T-cell (primary cell): ENCODE data around the gene STARD9. TPM values are rescaled to one million over a fixed set of nuclear protein-coding genes. Genes with fewer than 3 reads are reported as not detected.

Experiments
- ATAC-seq, 4 experiments: fragments of 200-7000 bp in 3 of 4; fragments of 150-1000 bp in 1 of 4; cut with Tn5 transposase; replicated peaks in 1 of 4; 1 replicate in 3 of 4; 2 replicates in 1 of 4; pipeline ENCODE4 v1.10.0; 2021; ENCODE audit warnings: moderate library complexity in 3 of 4, mild to moderate bottlenecking in 2 of 4, moderate number of reproducible peaks in 1 of 4
- CTCF ChIA-PET, 2 donors: fragments of 300-600 bp; sonication (Branson Sonifier 250); formaldehyde crosslinking; loops; one replicate each; lab custom pipeline; 2022; ENCODE audit warnings: antibody characterized with exemption in 2 of 2; lab: Charles Lee
- POLR2A ChIA-PET, 2 donors: fragments of 300-600 bp; sonication (Branson Sonifier 250); formaldehyde crosslinking; loops; one replicate each; lab custom pipeline; 2022; ENCODE audit warnings: antibody characterized with exemption in 2 of 2; lab: Charles Lee
- DNase-seq, 35 experiments: peaks; one replicate each; pipeline versions ENCODE4 v3.0.0 to v3.0.0-alpha.2; 2013 to 2023
- H3K27ac ChIP-seq: one replicate; pipeline ENCODE4 v1.5.1; 2013; ENCODE audit warnings: low read length
- H3K27me3 ChIP-seq, 2 experiments: replicated peaks in 1 of 2; 1 replicate in 1 of 2; 2 replicates in 1 of 2; pipeline versions ENCODE4 v1.6.1 to v1.7.0; 2013; ENCODE audit warnings: low read length in 1 of 2, mixed read lengths in 1 of 2; ENCODE audit not compliant: control insufficient read depth in 2 of 2, insufficient read depth in 2 of 2; ENCODE audit errors: extremely low read depth in 1 of 2
- H3K36me3 ChIP-seq, 2 donors: 1 replicate in 1 of 2; 2 replicates in 1 of 2; pipeline versions ENCODE4 v1.6.1 to v1.7.0; 2013; ENCODE audit warnings: low read length in 1 of 2; ENCODE audit not compliant: control insufficient read depth in 2 of 2, insufficient read depth in 1 of 2; ENCODE audit errors: extremely low read depth in 1 of 2
- H3K4me1 ChIP-seq, 2 experiments: 1 replicate in 1 of 2; 2 replicates in 1 of 2; pipeline versions ENCODE4 v1.6.1 to v1.7.0; 2013; ENCODE audit warnings: low read length in 2 of 2, mixed read lengths in 1 of 2; ENCODE audit not compliant: insufficient read depth in 2 of 2, control insufficient read depth in 1 of 2; ENCODE audit errors: extremely low read depth in 1 of 2
- H3K4me3 ChIP-seq, 2 donors: 1 replicate in 1 of 2; 2 replicates in 1 of 2; pipeline versions ENCODE4 v1.5.1 to v1.7.0; 2013; ENCODE audit warnings: mild to moderate bottlenecking in 2 of 2, low read length in 1 of 2, moderate library complexity in 1 of 2; ENCODE audit not compliant: control insufficient read depth in 1 of 2; ENCODE audit errors: extremely low read depth in 1 of 2
- H3K9me3 ChIP-seq: 2 replicates; pipeline ENCODE4 v1.7.0; 2013
- H3K27ac Mint-ChIP-seq, 2 donors: one replicate each; pipeline ENCODE4 v1.8.0; 2020 to 2021; ENCODE audit warnings: mild to moderate bottlenecking in 2 of 2, mixed read lengths in 2 of 2
- H3K27me3 Mint-ChIP-seq, 2 donors: one replicate each; pipeline ENCODE4 v1.8.0; 2021 to 2022; ENCODE audit warnings: mixed read lengths in 2 of 2
- H3K36me3 Mint-ChIP-seq: one replicate; pipeline ENCODE4 v1.8.0; 2021; ENCODE audit warnings: mixed read lengths
- H3K4me1 Mint-ChIP-seq, 3 donors: one replicate each; pipeline ENCODE4 v1.8.0; 2020 to 2022; ENCODE audit warnings: mixed read lengths in 3 of 3, mild to moderate bottlenecking in 1 of 3
- H3K4me3 Mint-ChIP-seq, 3 donors: one replicate each; pipeline ENCODE4 v1.8.0; 2020 to 2022; ENCODE audit warnings: mild to moderate bottlenecking in 3 of 3, mixed read lengths in 3 of 3, moderate library complexity in 3 of 3
- H3K9me3 Mint-ChIP-seq, 3 donors: one replicate each; pipeline ENCODE4 v1.8.0; 2020 to 2022; ENCODE audit warnings: mixed read lengths in 3 of 3
- WGBS: methylation state at CpG from one replicate; pipeline ENCODE4 v1.1.5; 2013; ENCODE audit warnings: missing lambda C conversion rate; ENCODE audit not compliant: insufficient coverage; 5-methylcytosine and 5-hydroxymethylcytosine counted together
- total RNA-seq, 35 experiments: library from RNA in 6 of 35; stranded (reverse) in 6 of 35; fragments of 120-200 nt in 1 of 35; gene quantifications; one replicate each; pipeline versions ENCODE4 v1.2.1 to v1.2.4 and lab custom pipeline; 2013 to 2026

Gene STARD9
- total RNA-seq, 5 donors from 2014 or later (not counting 1 experiment from before 2014, with no cell fraction given): 6.6 to 10.6 (median 8.8) TPM

- ChIA-PET POLR2A (no interaction called here), CTCF (no interaction called here)
- no peak overlapping the region for H3K4me3 Mint-ChIP-seq
- H3K27me3 ChIP-seq: no peaks in the 10 kb centered on the region
- no peak for DNase-seq
- H3K27ac ChIP-seq: no peak overlapping the region
- H3K9me3 ChIP-seq: no peaks in the 10 kb centered on the region
- no peaks in the 10 kb centered on the region for H3K36me3 ChIP-seq
- WGBS: no CpG with 5 or more reads among the region's 1 CpG
- H3K4me1 Mint-ChIP-seq: peaks cover 21 to 23% (median 23%) of the 10 kb centered on the region in 3 donors
- no peak overlapping the region for H3K4me3 ChIP-seq
- no peaks in the 10 kb centered on the region for H3K27me3 Mint-ChIP-seq
- no peak overlapping the region for H3K27ac Mint-ChIP-seq
- H3K36me3 Mint-ChIP-seq: no peaks in the 10 kb centered on the region
- H3K9me3 Mint-ChIP-seq: no peaks in the 10 kb centered on the region
- peaks cover 16 to 25% of the 10 kb centered on the region in 2 experiments for H3K4me1 ChIP-seq
- ATAC-seq: no peak
Measured at GRCh38 chr15:42611532-42611931, 36.1 kb downstream of the STARD9 start.

- CTCF ChIA-PET: interaction anchor here in 1 of 2 donors (0.7 kb wide), 2 partner anchors 21 to 1688 kb away, joined by 3 read pairs; no protein-coding TSS in a partner anchor
- Mint-ChIP-seq H3K9me3 (no peaks in the 10 kb centered on the region), H3K36me3 (no peaks in the 10 kb centered on the region), H3K27me3 (no peaks in the 10 kb centered on the region), H3K4me1 (peaks cover 17 to 20% (median 19%) of the 10 kb centered on the region in 3 donors), H3K27ac (no peak overlapping the region), H3K4me3 (no peak overlapping the region)
- DNase-seq: no peak
- Histone ChIP-seq H3K4me3 (no peak overlapping the region), H3K27ac (no peak overlapping the region), H3K4me1 (peaks cover 14 to 18% of the 10 kb centered on the region in 2 experiments), H3K36me3 (no peaks in the 10 kb centered on the region), H3K9me3 (no peaks in the 10 kb centered on the region), H3K27me3 (no peaks in the 10 kb centered on the region)
- no peak for ATAC-seq
- WGBS: 92% methylated on average over 6 of the region's 8 CpGs
- POLR2A ChIA-PET: no interaction called here
Measured at GRCh38 chr15:42612367-42612912, 37.0 kb downstream of the STARD9 start.

DNA sequence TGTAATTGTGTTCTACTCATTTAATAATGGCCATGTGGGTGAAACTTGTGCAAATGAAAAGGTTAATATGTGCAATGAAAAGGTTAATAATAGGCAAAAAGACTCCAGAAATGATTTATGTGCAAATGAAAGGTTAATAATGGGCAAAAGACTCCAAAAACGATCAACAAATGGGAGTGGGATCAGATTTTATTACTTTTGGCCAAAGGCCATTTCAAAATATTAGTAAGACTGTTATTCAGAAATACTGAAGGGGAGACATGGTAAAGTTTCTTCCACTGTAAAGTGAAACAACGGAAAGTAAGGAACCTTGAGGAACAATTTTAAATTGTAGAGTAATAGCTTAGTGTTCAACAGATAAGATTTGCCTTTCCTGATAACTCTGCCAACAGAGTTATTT is 40.7 kb downstream of the STARD9 start:
- ATAC-seq (no peak), DNase-seq (no peak)
- H3K9me3 ChIP-seq: no peaks in the 10 kb centered on the region
- Mint-ChIP-seq H3K4me3 (no peak overlapping the region), H3K9me3 (no peaks in the 10 kb centered on the region), H3K27ac (no peak overlapping the region), H3K36me3 (no peaks in the 10 kb centered on the region), H3K27me3 (no peaks in the 10 kb centered on the region), H3K4me1 (peaks cover 0 to 2% (median 0%) of the 10 kb centered on the region in 3 donors)
- H3K27me3 ChIP-seq: no peaks in the 10 kb centered on the region
- no peaks in the 10 kb centered on the region for H3K4me1 ChIP-seq
- no peak overlapping the region for H3K27ac ChIP-seq
- ChIA-PET CTCF (no interaction called here), POLR2A (no interaction called here)
- no peaks in the 10 kb centered on the region for H3K36me3 ChIP-seq
- WGBS: no CpG with 5 or more reads among the region's 2 CpGs
- H3K4me3 ChIP-seq: no peak overlapping the region

- no peak overlapping the region for H3K4me3 Mint-ChIP-seq
- Histone ChIP-seq H3K36me3 (no peaks in the 10 kb centered on the region), H3K4me3 (no peak overlapping the region), H3K9me3 (no peaks in the 10 kb centered on the region), H3K27me3 (no peaks in the 10 kb centered on the region), H3K4me1 (no peaks in the 10 kb centered on the region), H3K27ac (no peak overlapping the region)
- H3K27ac Mint-ChIP-seq: no peak overlapping the region
- H3K36me3 Mint-ChIP-seq: no peaks in the 10 kb centered on the region
- no peaks in the 10 kb centered on the region for H3K9me3 Mint-ChIP-seq
- no peaks in the 10 kb centered on the region for H3K27me3 Mint-ChIP-seq
- ChIA-PET POLR2A (interaction anchor here in 1 of 2 donors (0.7 kb wide), 1 partner anchor 28 kb away, joined by 5 read pairs; no protein-coding TSS in a partner anchor), CTCF (interaction anchor here in 1 of 2 donors (0.7 kb wide), 1 partner anchor 67 kb away, joined by 4 read pairs; no protein-coding TSS in a partner anchor)
- DNase-seq (no peak), ATAC-seq (no peak)
- 100% methylated on average over 2 of the region's 4 CpGs for WGBS
- H3K4me1 Mint-ChIP-seq: peaks cover 0 to 2% (median 0%) of the 10 kb centered on the region in 3 donors
Measured at GRCh38 chr15:42619656-42620371, 44.4 kb downstream of the STARD9 start.

DNA sequence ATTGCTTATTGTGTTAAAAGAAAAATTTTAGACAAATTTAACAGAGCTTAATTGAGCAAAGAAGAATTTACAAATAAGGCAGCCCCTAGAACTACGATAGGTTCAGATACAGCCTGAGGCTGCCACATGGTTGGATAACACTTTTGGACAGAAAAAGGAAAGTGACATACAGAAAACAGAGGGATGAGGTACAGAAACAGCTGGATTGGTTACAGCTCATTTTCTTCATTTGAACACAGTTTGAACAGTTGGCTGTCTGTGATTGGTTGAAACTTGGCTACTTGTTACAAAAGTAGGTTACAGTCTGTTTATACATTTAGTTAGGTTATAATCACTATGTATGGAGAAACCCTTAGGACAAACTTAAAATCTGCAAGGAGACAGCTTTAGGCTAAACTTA is 46.0 kb downstream of the STARD9 start:
- no peaks in the 10 kb centered on the region for H3K9me3 Mint-ChIP-seq
- H3K27me3 Mint-ChIP-seq: no peaks in the 10 kb centered on the region
- Histone ChIP-seq H3K36me3 (no peaks in the 10 kb centered on the region), H3K4me1 (no peaks in the 10 kb centered on the region), H3K4me3 (no peak overlapping the region), H3K27ac (no peak overlapping the region), H3K9me3 (no peaks in the 10 kb centered on the region), H3K27me3 (no peaks in the 10 kb centered on the region)
- POLR2A ChIA-PET: interaction anchor here in 1 of 2 donors (0.5 kb wide), 1 partner anchor 29 kb away, joined by 6 read pairs; no protein-coding TSS in a partner anchor
- H3K4me1 Mint-ChIP-seq: peaks cover 0 to 2% (median 0%) of the 10 kb centered on the region in 3 donors
- no peaks in the 10 kb centered on the region for H3K36me3 Mint-ChIP-seq
- CTCF ChIA-PET: no interaction called here
- no peak overlapping the region for H3K27ac Mint-ChIP-seq
- ATAC-seq: no peak
- no peak for DNase-seq
- H3K4me3 Mint-ChIP-seq: no peak overlapping the region
- WGBS: no CpG with 5 or more reads among the region's 1 CpG

- peaks cover 0 to 2% (median 0%) of the 10 kb centered on the region in 3 donors for H3K4me1 Mint-ChIP-seq
- H3K4me3 Mint-ChIP-seq: no peak overlapping the region
- H3K27me3 Mint-ChIP-seq: no peaks in the 10 kb centered on the region
- no peak overlapping the region for H3K27ac Mint-ChIP-seq
- no peak for ATAC-seq
- 87% methylated on average over 3 of the region's 6 CpGs for whole genome bisulfite sequencing
- Histone ChIP-seq H3K4me3 (no peak overlapping the region), H3K36me3 (no peaks in the 10 kb centered on the region), H3K27ac (no peak overlapping the region), H3K4me1 (no peaks in the 10 kb centered on the region), H3K9me3 (no peaks in the 10 kb centered on the region), H3K27me3 (no peaks in the 10 kb centered on the region)
- DNase-seq: no peak
- POLR2A ChIA-PET: interaction anchor here in 1 of 2 donors (0.5 kb wide), 1 partner anchor 28 kb away, joined by 6 read pairs; no protein-coding TSS in a partner anchor
- no peaks in the 10 kb centered on the region for H3K9me3 Mint-ChIP-seq
- CTCF ChIA-PET: no interaction called here
- no peaks in the 10 kb centered on the region for H3K36me3 Mint-ChIP-seq
Measured at GRCh38 chr15:42621996-42622925, 46.9 kb downstream of the STARD9 start.
